Ectodermal cell (in vitro differentiated cells): ENCODE measurements around the gene MRPL20.
"Not testable (repeated sequence)": the region's sequence is repeated elsewhere in the genome, so short reads cannot be mapped to it uniquely, and the experiment has no call there.

Experiments used
- H3K27ac ChIP-seq: 2 replicates; pipeline ENCODE4 v1.7.0; 2013; ENCODE audit warnings: mild to moderate bottlenecking, low read depth, low read length; ENCODE audit not compliant: insufficient read depth, poor library complexity, severe bottlenecking
- H3K27me3 ChIP-seq: 2 replicates; pipeline ENCODE4 v1.7.0; 2013; ENCODE audit warnings: mild to moderate bottlenecking, low read length; ENCODE audit not compliant: insufficient read depth, control insufficient read depth, poor library complexity, severe bottlenecking
- H3K36me3 ChIP-seq: one replicate; pipeline ENCODE4 v1.7.0; 2013; ENCODE audit warnings: low read length; ENCODE audit not compliant: control insufficient read depth, insufficient read depth
- H3K4me1 ChIP-seq: one replicate; pipeline ENCODE4 v1.7.0; 2013; ENCODE audit warnings: low read length; ENCODE audit not compliant: control insufficient read depth, insufficient read depth
- H3K4me3 ChIP-seq: 2 replicates; pipeline ENCODE4 v1.7.0; 2013; ENCODE audit warnings: low read depth, low read length, control low read depth; ENCODE audit not compliant: insufficient read depth
- H3K9me3 ChIP-seq: 2 replicates; pipeline ENCODE4 v1.7.0; 2013; ENCODE audit warnings: mild to moderate bottlenecking, low read length, moderate library complexity; ENCODE audit not compliant: control insufficient read depth
- WGBS, 2 experiments: methylation state at CpG; one replicate each; pipeline ENCODE4 v1.1.7; 2013; ENCODE audit warnings: missing lambda C conversion rate in 2 of 2; 5-methylcytosine and 5-hydroxymethylcytosine counted together

MRPL20 gene

DNA sequence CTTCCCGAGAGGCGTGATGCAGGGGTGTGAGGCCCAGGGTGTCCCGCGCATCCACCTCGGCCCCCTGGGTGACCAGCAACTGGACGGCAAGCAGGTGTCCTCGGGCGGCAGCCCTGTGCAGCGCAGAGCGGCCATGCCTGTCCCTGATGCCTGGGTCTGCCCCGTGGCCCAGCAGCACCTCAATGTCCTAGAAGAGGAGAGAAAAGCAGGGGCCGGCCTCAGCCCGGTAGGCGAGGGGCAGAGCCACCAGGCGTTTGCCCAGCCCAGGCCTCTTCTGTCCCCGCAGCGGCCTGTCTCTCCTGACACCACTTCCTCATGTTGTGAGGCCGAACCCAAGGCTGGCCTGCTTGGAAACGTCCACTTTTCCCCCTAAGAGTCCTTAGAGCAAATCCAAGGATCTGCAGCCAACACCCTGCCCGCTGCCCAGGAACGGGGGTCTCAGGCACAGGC is 12.3 kb upstream of the MRPL20 start:
- Histone ChIP-seq H3K27ac (no peak overlapping the region), H3K4me3 (no peak overlapping the region), H3K27me3 (no peaks in the 10 kb centered on the region), H3K4me1 (peaks cover 31% of the 10 kb centered on the region), H3K9me3 (no peaks in the 10 kb centered on the region), H3K36me3 (no peaks in the 10 kb centered on the region)
- 94% methylated on average over 21 of the region's 21 CpGs for WGBS, 2 experiments

DNA sequence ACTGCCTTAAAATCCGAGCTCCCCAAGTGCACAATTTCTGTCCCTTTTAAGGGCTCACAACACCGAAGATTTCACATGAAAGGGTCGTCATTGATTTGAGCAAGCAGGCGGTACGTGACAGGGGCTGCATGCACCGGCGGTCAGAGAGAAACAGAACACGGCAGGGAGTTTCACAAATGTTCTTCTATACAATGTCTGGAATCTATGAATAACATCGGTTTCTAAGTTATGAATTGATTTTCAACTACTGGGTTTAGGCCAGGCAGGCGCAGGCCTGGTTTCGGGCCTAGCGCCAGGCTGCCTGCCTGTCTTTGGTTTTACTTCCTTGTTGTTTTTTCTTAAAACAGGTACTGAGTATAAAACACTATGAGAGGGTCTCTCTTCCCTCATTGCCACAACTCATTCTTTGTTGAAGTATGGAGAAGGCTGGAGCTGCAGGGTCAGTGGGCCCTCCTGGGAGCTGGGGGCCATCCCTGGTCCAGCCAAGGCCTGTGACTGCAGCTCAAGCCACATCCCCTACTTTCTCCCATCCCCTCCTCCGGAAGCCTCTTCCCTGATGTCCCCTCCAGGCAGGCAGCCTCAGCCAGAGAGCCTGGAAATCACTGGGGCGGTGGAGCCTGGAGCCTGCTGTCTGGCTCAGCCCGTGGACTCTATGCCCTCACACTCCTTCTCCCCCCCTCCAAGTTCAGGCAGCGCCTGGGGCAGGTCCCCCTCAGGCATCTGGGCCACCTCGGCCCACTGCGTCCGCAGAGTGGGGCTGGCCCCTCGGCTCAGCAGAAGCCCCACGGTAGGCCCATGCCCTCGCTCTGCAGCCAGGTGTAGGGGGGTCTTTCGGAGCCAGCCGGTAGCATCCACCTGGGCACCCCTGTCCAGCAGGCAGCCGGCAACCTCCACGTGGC is 11.6 kb upstream of the MRPL20 start:
- H3K36me3 ChIP-seq = no peaks in the 10 kb centered on the region
- peaks cover 31% of the 10 kb centered on the region for H3K4me1 ChIP-seq
- no peaks in the 10 kb centered on the region for H3K27me3 ChIP-seq
- H3K27ac ChIP-seq = no peak overlapping the region
- no peak overlapping the region for H3K4me3 ChIP-seq
- 94% methylated on average over 26 of the region's 26 CpGs for WGBS, 2 experiments
- no peaks in the 10 kb centered on the region for H3K9me3 ChIP-seq

DNA sequence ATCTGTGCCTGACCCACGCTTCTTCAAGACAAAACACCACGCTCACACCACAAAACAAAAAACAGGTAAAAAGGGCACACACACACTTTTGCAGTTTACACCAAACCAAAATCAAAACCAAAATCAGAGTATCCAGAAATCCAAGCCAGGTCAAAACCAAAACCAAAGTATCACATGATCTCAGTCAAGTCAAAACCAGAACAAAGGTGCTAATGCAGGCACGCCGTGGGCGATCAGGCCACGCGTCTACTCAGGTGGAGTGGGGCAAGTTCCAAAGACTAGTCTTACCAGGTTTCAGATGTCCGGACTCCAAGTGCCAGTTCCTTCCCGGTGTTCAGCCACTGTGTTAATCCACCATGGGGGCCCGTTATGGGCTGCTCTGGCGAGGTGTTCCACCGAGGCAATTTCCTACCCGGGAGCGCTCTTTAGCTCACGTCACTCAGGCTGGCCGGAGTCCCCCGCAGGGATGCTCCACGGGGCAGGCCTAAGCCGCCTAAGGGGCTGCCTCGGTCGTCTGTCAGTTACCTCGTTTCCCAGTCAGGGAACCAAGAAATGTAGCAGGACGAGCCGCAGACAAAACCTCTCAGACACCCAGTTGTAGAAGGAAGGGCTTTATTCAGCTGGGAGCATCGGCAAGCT is 10.9 kb upstream of the MRPL20 start:
- peaks cover 31% of the 10 kb centered on the region for H3K4me1 ChIP-seq
- not testable (repeated sequence) for H3K27ac ChIP-seq, H3K27me3 ChIP-seq, H3K4me3 ChIP-seq, H3K36me3 ChIP-seq, H3K9me3 ChIP-seq
- 82 to 83% methylated on average over 25 of the region's 25 CpGs for WGBS, 2 experiments

DNA sequence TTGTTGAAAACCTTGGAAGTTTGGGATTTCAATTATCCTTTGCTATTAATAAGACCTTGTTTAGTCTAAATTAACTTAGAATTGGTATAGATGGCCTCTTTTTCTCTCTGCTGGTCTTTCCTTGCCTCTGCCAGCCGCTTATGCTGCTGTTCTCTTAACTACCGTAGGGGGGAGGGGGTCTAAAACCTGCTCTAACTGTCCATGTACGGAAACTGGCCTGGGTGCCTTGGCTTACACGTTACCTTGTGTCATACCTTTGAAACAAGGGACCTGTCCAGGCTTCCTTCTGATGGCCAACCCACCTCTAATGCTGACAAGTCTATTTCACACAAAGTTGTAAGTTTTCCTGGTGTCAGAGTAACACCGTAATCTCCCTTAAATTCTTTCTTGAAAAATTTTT is 10.3 kb upstream of the MRPL20 start:
- 87 to 91% methylated on average over 5 of the region's 5 CpGs for WGBS, 2 experiments
- H3K9me3 ChIP-seq, H3K4me3 ChIP-seq, H3K27me3 ChIP-seq, H3K27ac ChIP-seq, H3K36me3 ChIP-seq: not testable (repeated sequence)
- peaks cover 27% of the 10 kb centered on the region for H3K4me1 ChIP-seq

GRCh38 chr1:1415751-1416150 is 8.7 kb upstream of the MRPL20 start:
- Histone ChIP-seq H3K9me3 (no peaks in the 10 kb centered on the region), H3K27ac (no peak overlapping the region), H3K27me3 (no peaks in the 10 kb centered on the region), H3K4me3 (no peak overlapping the region), H3K4me1 (peaks cover 10% of the 10 kb centered on the region), H3K36me3 (no peaks in the 10 kb centered on the region)
- 81 to 85% methylated on average over 13 of the region's 13 CpGs for whole genome bisulfite sequencing, 2 experiments

DNA sequence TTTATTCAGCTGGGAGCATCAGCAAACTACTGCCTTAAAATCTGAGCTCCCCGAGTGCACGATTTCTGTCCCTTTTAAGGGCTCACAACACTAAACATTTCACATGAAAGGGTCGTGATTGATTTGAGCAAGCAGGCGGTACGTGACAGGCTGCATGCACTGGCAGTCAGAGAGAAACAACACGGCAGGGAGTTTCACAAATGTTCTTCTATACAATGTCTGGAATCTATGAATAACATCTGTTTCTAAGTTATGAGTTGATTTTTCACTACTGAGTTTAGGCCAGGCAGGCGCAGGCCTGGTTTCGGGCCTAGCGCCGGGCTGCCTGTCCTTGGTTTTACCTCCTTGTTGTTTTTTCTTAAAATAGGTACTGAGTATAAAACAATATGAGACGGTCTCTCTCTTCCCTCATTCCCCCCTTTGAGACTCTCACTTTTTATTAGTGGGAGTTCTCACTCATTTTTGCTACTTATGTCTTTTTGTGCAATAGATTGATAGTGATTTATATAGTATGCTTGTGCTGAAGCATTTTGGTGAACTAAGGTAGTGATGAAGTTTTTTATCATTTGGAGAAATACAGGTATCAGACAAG is 5.3 kb upstream of the MRPL20 start:
- not testable (repeated sequence) for H3K4me3 ChIP-seq, H3K27me3 ChIP-seq, H3K27ac ChIP-seq, H3K36me3 ChIP-seq, H3K9me3 ChIP-seq
- WGBS, 2 experiments = 96 to 97% methylated on average over 10 to 11 of the region's 11 CpGs
- H3K4me1 ChIP-seq = peaks cover 16% of the 10 kb centered on the region

GRCh38 chr1:1411626-1412025 is 4.5 kb upstream of the MRPL20 start:
- Histone ChIP-seq H3K36me3 (no peaks in the 10 kb centered on the region), H3K4me1 (peaks cover 13% of the 10 kb centered on the region), H3K27ac (no peak overlapping the region), H3K27me3 (no peaks in the 10 kb centered on the region), H3K4me3 (no peak overlapping the region), H3K9me3 (no peaks in the 10 kb centered on the region)
- WGBS, 2 experiments = 96 to 97% methylated on average over 13 of the region's 13 CpGs

DNA sequence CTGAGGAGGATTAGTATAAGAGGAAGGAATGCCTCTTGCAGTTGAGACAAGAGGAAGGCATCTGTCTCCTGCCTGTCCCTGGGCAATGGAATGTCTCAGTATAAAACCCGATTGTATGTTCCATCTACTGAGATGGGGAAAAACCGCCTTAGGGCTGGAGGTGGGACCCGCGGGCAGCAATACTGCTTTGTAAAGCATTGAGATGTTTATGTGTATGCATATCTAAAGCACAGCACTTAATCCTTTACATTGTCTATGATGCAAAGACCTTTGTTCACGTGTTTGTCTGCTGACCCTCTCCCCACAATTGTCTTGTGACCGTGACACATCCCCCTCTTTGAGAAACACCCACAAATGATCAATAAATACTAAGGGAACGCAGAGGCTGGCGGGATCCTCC is 3.1 kb upstream of the MRPL20 start:
- H3K9me3 ChIP-seq, H3K4me3 ChIP-seq, H3K36me3 ChIP-seq, H3K27me3 ChIP-seq: not testable (repeated sequence)
- WGBS, 2 experiments = 6 to 17% methylated on average over 6 to 8 of the region's 8 CpGs
- Histone ChIP-seq H3K27ac (peak overlapping the region; percentile 55), H3K4me1 (peaks cover 17% of the 10 kb centered on the region)

GRCh38 chr1:1407636-1408318 is 684 bp upstream of the MRPL20 start:
- H3K27me3 ChIP-seq = no peaks in the 10 kb centered on the region
- peaks cover 17% of the 10 kb centered on the region for H3K4me1 ChIP-seq
- no peaks in the 10 kb centered on the region for H3K9me3 ChIP-seq
- peaks cover 20% of the 10 kb centered on the region for H3K36me3 ChIP-seq
- WGBS, 2 experiments = 10% methylated on average over 41 of the region's 41 CpGs
- H3K4me3 ChIP-seq = peak overlapping the region; percentile 88
- H3K27ac ChIP-seq = peak overlapping the region; percentile 67
